PC-3 (cell line): ENCODE data around the gene CXXC1. TPM values are rescaled to one million over a fixed set of nuclear protein-coding genes. Genes with fewer than 3 reads are reported as not detected.

Experiments
- ATAC-seq: fragments of 200-7000 bp; cut with Tn5 transposase; 2 replicates; pipeline ENCODE4 v1.9.1; 2020; ENCODE audit warnings: mild to moderate bottlenecking, moderate library complexity
- BruUV-seq: library from RNA; stranded (reverse); fragments of 400-500 nt; replicated peaks from 2 replicates; lab custom pipeline; 2021; lab: Mats Ljungman, UMichigan
- CTCF ChIA-PET: fragments of 300-600 bp; sonication (Branson Sonifier 250); formaldehyde crosslinking; loops from one replicate; lab custom pipeline; 2022; ENCODE audit warnings: antibody characterized with exemption; lab: Charles Lee
- POLR2A ChIA-PET: fragments of 300-600 bp; sonication (Branson Sonifier 250); formaldehyde crosslinking; loops from one replicate; lab custom pipeline; 2022; ENCODE audit warnings: antibody characterized with exemption; ENCODE audit not compliant: unreplicated experiment; lab: Charles Lee
- DNase-seq: peaks from one replicate; pipeline ENCODE4 v3.0.0-alpha.2; 2015
- H2AFZ ChIP-seq: fragments of 300-600 bp; sonication (generic); 2 replicates; pipeline ENCODE4 v1.6.0; 2016; ENCODE audit warnings: antibody characterized with exemption, low read length
- H3F3A ChIP-seq: fragments of 300-600 bp; sonication (generic); one replicate; pipeline ENCODE4 v1.6.0; 2017; ENCODE audit warnings: antibody characterized with exemption, low read length, control low read depth, mild to moderate bottlenecking; ENCODE audit not compliant: unreplicated experiment
- H3K27ac ChIP-seq: fragments of 300-600 bp; sonication (generic); 2 replicates; pipeline ENCODE4 v1.5.1; 2016; ENCODE audit warnings: mild to moderate bottlenecking, low read length
- H3K27me3 ChIP-seq: fragments of 300-600 bp; sonication (generic); 2 replicates; pipeline ENCODE4 v1.6.1; 2016; ENCODE audit warnings: low read length, mixed read lengths
- H3K36me3 ChIP-seq: fragments of 300-600 bp; sonication (generic); 2 replicates; pipeline ENCODE4 v1.6.1; 2016; ENCODE audit warnings: low read depth, mixed run types, low read length, mixed read lengths
- H3K4me1 ChIP-seq: fragments of 300-600 bp; sonication (generic); 2 replicates; pipeline ENCODE4 v1.5.1; 2016; ENCODE audit warnings: low read length; ENCODE audit not compliant: insufficient read depth
- H3K4me2 ChIP-seq: fragments of 300-600 bp; sonication (generic); 2 replicates; pipeline ENCODE4 v1.6.0; 2016; ENCODE audit warnings: low read length
- H3K4me3 ChIP-seq: fragments of 300-600 bp; sonication (generic); 2 replicates; pipeline ENCODE4 v1.5.1; 2016; ENCODE audit warnings: mild to moderate bottlenecking, low read length, mixed read lengths
- H3K79me2 ChIP-seq: fragments of 300-600 bp; sonication (generic); 2 replicates; pipeline ENCODE4 v1.6.1; 2017; ENCODE audit warnings: low read length, mixed read lengths
- H3K9ac ChIP-seq: fragments of 300-600 bp; sonication (generic); 2 replicates; pipeline ENCODE4 v1.6.0; 2016; ENCODE audit warnings: mild to moderate bottlenecking, low read length
- H3K9me2 ChIP-seq: fragments of 300-600 bp; sonication (generic); replicated peaks from 2 replicates; pipeline ENCODE4 v1.6.1; 2016; ENCODE audit warnings: mixed run types, low read length, mixed read lengths
- H3K9me3 ChIP-seq: fragments of 300-600 bp; sonication (generic); 2 replicates; pipeline ENCODE4 v1.6.1; 2016; ENCODE audit warnings: low read length, mixed read lengths
- H4K20me1 ChIP-seq: fragments of 300-600 bp; sonication (generic); 2 replicates; pipeline ENCODE4 v1.6.1; 2016; ENCODE audit warnings: low read length, mixed read lengths
- CTCF ChIP-seq: fragments of 300-600 bp; sonication (generic); conservative IDR thresholded peaks from 2 replicates; pipeline ENCODE4 v1.5.1; 2017; ENCODE audit warnings: antibody characterized with exemption, low read depth, mild to moderate bottlenecking, low read length
- EZH2 ChIP-seq: fragments of 300-600 bp; sonication (generic); IDR thresholded peaks from one replicate; pipeline ENCODE4 v1.6.1; 2017; ENCODE audit warnings: antibody characterized with exemption, mild to moderate bottlenecking, low read length; ENCODE audit not compliant: unreplicated experiment
- EZH2phosphoT487 ChIP-seq: fragments of 300-600 bp; sonication (generic); IDR thresholded peaks from 2 replicates; pipeline ENCODE4 v1.6.1; 2018; ENCODE audit warnings: mild to moderate bottlenecking, antibody characterized with exemption, low read length, borderline replicate concordance
- intact Hi-C: fragments of 100-400 bp; cut with micrococcal nuclease; formaldehyde crosslinking; loops from 2 replicates; pipeline ENCODE4 v1.9.0; 2023
- total RNA-seq: library from RNA; depleted of rRNA; stranded (reverse); fragments of >200 nt; gene quantifications from 2 replicates; pipeline ENCODE4 v1.2.3, GENCODE V29; 2014

CXXC1 gene
- total RNA-seq, 1 experiment from 2014 or later: 25.4 TPM

GRCh38 chr18:50287028-50287440, 458 bp downstream of the CXXC1 start:
- ATAC-seq (peak; percentile 13), DNase-seq (no peak)
- no peaks in the 10 kb centered on the region for H3K27me3 ChIP-seq
- POLR2A ChIA-PET: no interaction called here
- H3K4me2 ChIP-seq: peak overlapping the region; percentile 81
- peak overlapping the region; percentile 81 for H3K4me3 ChIP-seq
- H3K27ac ChIP-seq: no peak overlapping the region
- CTCF ChIA-PET: no interaction called here
- peaks cover 6% of the 10 kb centered on the region; the same call in 1 of the 2 replicates for H3K4me1 ChIP-seq
- no peaks in the 10 kb centered on the region for H3F3A ChIP-seq
- peaks cover 14% of the 10 kb centered on the region; the same call in 1 of the 2 replicates for H3K79me2 ChIP-seq
- TF ChIP-seq EZH2 (no peak), EZH2phosphoT487 (no peak), CTCF (no peak)
- H4K20me1 ChIP-seq: no peaks in the 10 kb centered on the region
- BruUV-seq: no TSS peak
- intact Hi-C loops: loop anchor here (1.0 to 5.0 kb wide), 3 partner anchors 8 to 90 kb away; partner anchors contain the start of gene SKA1
- H3K9ac ChIP-seq: peak overlapping the region; percentile 77
- H3K9me3 ChIP-seq: no peaks in the 10 kb centered on the region
- H2AFZ ChIP-seq: peak overlapping the region; percentile 68
- H3K36me3 ChIP-seq: no peaks in the 10 kb centered on the region
- no peaks in the 10 kb centered on the region for H3K9me2 ChIP-seq

GRCh38 chr18:50286391-50287027, 983 bp downstream of the CXXC1 start:
- BruUV-seq: no TSS peak
- TF ChIP-seq CTCF (no peak), EZH2 (no peak), EZH2phosphoT487 (no peak)
- no peak overlapping the region for H3K27ac ChIP-seq
- H3K4me1 ChIP-seq: peaks cover 6% of the 10 kb centered on the region; the same call in 1 of the 2 replicates
- H4K20me1 ChIP-seq: no peaks in the 10 kb centered on the region
- DNase-seq (peak; percentile 33), ATAC-seq (peak; percentile 6; the same call in 1 of the 2 replicates)
- no peaks in the 10 kb centered on the region for H3F3A ChIP-seq
- H3K79me2 ChIP-seq: peaks cover 14% of the 10 kb centered on the region; the same call in 1 of the 2 replicates
- peak overlapping the region; percentile 81 for H3K4me2 ChIP-seq
- POLR2A ChIA-PET: interaction anchor here (0.6 kb wide), 1 partner anchor 9 kb away, joined by 7 read pairs; no protein-coding TSS in a partner anchor
- H3K36me3 ChIP-seq: no peaks in the 10 kb centered on the region
- H3K27me3 ChIP-seq: no peaks in the 10 kb centered on the region
- no peaks in the 10 kb centered on the region for H3K9me3 ChIP-seq
- no peaks in the 10 kb centered on the region for H3K9me2 ChIP-seq
- H3K9ac ChIP-seq: peak overlapping the region; percentile 77
- peak overlapping the region; percentile 68; the same call in 1 of the 2 replicates for H2AFZ ChIP-seq
- intact Hi-C loops: loop anchor here (1.0 to 5.0 kb wide), 3 partner anchors 7 to 91 kb away; partner anchors contain the start of gene SKA1
- peak overlapping the region; percentile 81 for H3K4me3 ChIP-seq
- CTCF ChIA-PET: no interaction called here
